Hematopoietic multipotent progenitor cell treated with erythropoietin and hydrocortisone succinate and interleukin-3 and kit ligand, for 15 days (in vitro differentiated cells): ENCODE results near the gene ABHD2.
A peak's percentile ranks its signal among the peaks of the same experiment; 100 is the strongest.

Source experiments
- DNase-seq: peaks from one replicate; pipeline ENCODE4 v3.0.0-alpha.2; 2015; ENCODE audit warnings: low spot score

Gene ABHD2

DNA sequence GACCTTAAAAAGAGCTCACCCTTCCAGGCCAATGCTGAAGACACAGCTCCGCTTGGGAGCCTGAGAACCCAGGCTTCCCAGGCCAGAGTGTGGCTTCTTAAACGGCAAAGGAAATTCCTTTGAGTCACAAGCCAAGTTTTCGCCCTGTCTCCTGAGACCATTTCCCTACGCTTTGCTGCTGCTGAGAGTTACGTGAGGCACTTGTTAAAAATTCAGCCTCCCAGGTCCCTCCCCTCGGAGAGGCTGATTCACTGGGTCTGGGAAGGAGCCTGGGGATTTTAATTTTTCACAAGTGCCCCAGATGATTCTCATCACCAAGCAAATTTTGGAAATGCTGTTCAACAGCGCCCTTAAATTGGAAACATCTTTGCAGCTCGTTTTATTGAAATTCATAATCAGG, 107.6 kb downstream of the ABHD2 start:
- DNase-seq: no peak

DNA sequence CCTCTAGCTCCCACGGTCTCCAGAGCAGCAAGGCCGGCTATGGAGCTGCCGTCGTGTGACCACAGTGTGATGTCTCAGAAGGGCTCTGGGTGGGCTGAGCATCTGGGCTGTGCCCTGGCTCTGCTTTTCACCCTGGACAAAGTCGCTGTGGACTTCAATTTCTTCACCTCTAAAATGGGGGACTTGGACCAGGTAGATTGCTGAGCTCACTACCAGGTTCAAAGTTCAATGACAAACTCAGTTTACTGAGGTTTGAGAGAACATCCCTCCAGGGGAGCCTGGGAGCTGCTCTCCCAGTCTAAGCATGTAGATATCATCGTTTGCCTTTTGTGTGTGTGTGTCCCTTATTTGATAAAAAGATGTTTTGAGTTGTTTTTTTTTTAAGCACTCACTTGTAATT, 108.0 kb downstream of the ABHD2 start:
- no peak for DNase-seq

DNA sequence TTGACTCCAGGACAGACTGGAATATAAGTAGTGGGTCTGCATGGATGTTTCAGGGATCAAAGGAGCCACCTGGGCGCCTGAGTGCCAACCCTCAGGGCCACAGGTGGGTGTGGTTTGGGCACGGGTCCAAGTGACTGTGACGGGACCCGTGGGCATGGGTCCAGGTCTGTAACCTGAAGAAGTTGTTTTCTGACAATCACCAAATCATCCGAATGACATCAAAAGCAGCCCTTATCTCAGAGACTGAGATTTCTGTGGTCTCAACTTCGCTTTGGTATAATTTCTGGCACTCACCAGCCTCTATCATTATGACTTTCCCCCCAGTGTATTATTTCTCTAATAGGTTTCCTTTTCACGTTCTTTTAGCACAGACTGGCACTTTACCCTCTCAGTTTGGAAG, 108.7 kb downstream of the ABHD2 start:
- peak; percentile 13 for DNase-seq

DNA sequence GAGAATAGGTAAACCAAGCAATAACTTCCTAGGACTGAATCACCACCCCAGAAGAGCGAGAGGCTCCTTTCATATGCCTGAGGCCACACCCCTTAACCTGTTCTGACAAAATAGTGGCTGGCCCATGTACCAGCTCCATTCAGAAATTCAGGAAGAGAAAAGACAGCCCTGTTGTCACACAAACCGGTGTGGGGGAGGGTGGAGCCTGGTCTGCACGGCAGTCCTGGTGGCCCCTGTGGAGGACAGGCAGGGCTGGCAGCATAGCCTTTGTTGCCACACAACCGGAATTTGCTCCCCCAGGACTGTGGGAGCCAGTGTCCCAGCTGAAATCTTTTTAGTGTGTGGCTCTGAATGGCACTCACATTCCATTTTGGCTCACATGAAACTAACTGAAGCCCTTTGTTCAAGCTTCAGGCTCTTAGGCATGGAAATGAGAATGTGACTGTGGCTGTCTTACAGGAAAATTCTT, 109.3 kb downstream of the ABHD2 start:
- DNase-seq: no peak

DNA sequence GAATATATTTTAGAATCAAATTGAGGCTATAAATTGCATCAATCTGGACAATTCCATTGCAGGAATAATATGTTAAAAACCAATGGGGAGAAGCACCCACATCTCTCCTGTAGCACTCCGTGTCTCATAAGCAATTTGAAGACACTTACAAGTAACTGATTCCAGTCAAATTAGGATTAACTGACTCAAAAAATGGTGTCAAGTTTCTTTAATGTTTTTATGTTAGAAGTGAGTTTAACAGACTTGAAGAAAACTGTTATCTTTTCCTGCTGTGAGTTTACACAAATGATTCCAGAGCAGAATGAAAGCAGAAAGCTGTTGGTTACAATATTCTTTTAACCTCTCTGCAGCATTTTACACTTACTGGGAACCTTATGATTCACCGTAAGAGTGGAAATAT, 109.9 kb downstream of the ABHD2 start:
- DNase-seq: no peak

DNA sequence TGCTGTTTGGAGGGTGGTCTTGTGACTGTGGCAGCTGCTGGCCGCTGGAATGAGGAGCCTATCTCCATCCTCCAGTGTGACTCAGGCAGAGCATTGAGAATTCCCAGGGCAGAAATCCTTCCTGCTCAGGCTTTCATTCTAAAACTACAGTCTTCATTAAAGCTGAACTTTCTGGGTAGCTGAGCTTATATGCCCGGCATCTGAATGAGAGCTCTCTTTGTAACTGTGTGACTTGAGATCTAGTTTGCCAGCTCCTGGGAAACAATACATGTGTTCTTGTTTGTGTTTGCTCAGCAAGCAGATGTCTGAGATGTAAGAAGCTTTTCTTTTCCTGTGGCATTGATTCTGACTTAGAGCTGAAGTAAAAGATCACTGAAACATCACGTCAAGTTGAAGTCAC, 110.7 kb downstream of the ABHD2 start:
- no peak for DNase-seq

DNA sequence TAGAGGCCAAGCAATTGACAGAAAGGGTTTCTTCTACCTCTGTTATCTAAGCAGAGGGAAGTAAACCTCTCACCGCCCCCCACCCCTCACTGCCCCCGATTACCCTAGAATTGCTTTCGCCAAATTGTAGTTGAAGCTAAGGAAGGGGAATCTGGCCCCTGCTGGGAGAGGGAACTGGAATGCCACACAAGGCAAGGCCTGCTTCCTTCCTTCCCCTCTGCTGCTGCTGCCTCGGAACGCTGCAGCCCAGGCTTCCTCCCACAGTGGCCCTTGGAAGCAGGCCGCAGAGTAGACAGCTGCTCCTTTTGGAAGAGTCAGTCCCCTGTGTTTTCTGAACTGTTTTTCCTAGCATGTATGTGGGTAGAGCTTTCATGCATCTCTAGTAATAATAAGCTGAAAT, 111.5 kb downstream of the ABHD2 start:
- DNase-seq: no peak

DNA sequence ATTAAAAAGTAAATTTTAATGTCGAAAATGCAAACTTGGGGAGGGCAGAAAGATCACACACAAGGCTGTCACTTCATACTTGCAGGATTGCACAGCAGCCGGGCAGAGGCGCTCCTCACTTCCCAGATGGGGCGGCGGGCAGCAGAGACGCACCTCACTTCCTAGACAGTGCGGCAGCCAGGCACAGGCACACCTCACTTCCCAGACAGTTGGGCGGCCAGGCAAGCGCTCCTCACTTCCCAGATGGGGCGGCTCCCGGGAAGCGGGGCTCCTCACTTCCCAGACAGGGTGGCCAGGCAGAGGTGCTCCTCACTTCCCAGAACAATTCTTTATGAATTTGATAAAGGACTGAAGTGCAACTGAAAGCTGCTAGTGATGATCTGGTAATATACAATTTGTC, 111.9 kb downstream of the ABHD2 start:
- DNase-seq: no peak

DNA sequence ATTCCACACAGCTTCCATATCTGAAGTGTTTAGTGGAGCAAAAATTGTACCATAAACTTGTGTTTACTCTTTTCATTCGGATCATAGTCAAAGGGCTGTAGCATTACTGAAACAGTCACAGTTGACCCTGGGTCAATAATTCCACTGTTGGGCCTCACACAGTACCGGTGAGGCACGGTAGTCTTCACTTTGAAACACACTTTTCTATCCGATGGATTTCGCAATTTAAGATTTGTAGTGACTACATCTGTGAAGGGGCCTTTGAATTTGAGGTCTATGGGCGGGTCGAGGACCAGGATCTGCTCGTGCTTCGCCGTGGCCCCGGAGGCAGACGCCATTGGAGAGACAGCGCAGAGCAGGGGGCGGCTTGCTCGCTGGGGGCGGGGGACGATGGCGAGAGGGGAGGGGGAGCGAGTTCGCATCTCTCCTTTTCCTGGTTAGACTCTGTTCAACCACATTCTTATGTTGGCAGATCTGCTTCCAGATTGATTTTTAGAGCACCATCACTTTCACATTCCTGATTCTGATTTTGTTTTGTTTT, 113.3 kb downstream of the ABHD2 start:
- no peak for DNase-seq

DNA sequence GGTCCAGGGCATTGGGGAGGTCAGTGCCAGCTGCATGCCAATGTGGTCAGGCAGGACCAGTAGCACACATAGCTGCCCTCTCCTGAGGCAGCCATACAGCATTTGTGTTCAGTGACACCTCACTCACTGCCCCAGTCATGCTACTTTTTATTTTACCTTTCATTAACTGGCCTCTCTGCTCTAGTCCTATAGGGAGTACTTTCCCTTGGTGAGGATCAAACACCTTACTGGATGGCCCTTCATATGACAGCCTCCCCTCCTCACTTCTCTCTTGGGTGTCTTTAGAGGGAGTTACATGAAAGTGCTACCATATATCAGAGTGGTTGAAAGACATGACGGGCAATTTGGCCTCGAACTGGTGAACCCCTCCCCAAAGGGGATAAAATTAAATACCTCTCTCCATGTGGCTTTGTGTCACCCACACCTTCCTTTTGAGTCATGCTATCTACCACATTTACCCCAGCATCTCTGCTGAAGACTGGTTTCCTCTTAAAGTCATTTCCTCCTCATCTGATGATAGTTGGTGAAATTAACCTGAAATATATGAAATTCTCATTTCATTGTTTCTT, 115.5 kb downstream of the ABHD2 start:
- no peak for DNase-seq

DNA sequence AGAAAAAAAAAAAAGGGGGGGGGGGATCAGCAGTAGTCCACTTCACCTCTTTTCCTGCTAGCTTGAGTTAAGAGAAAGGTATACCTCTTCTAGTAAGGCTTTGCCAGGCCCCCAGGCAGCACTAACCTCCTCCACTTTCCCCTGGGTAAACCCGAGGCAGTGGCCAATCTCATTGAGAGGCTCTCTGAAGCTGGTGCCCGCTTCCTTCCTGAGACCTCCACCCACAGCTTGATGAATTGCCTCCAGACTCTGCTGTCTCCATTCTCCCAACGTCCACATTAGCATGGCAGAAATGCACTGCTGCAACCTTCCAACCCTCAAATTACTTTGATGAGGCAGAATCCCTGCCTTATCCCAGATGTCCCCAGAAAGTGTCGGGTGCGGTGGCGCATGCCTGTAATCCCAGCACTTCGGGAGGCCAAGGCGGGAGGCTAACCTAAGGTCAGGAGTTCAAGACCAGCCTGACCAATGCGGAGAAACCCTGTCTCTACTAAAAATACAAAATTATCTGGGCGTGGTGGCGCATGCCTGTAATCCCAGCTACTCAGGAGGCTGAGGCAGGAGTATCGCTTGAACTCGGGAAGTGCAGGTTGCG, 117.8 kb downstream of the ABHD2 start:
- no peak for DNase-seq

DNA sequence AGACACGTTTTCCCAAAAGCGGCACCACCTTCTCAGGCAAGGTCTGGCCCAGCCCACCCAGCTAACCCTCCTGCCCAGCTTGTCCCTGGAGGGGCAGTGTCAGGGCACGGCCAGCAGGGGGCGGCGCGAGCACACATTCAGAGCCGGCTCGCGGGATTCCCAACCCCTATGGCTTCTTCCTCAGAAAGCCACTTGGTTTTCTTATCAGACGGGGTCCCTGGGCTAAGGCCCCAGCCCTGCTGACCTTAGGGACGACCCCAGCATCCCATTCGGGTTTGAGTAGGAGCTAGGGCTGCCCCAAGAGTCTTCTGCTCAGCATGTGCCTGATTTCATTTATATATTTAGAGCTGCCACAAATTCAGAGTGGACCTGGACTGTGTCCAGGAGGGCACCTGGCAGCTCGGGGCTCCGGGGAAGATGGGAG, 118.7 kb downstream of the ABHD2 start:
- peak; percentile 69 for DNase-seq

DNA sequence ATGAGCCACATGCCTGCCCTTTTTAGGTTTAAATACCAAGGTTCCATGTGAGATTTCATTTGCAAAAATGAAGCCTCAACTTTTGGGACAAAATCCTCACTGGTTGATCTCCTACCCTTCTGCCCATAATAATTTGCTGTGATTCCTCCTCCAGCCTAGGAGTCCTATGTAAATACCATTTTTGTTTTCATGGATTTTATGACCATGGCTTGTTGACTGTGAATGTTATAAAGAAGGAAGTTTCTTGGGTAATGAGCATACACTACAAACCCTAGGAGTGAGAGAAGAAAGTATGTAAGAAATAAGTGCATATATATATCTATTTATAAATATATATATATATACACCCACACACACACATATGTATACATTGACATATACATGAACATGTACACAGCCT, 120.0 kb downstream of the ABHD2 start:
- DNase-seq: no peak

DNA sequence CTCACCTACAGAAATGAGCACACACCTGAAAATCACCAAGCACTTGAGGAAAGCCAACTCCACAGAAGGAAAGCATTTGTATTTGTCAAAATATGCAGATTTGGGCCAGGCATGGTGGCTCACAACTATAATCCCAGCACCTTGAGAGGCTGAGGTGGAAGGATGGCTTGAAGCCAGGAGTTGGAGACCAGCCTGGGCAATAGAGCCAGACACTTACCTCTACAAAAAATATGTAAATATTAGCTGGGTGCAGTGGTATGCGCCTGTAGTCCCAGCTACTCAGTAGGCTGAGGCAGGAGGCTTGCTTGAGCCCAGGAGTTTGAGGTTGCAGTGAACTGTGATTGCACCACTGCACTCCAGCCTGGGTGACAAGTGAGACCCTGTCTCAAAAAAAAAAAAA, 120.8 kb downstream of the ABHD2 start:
- no peak for DNase-seq

DNA sequence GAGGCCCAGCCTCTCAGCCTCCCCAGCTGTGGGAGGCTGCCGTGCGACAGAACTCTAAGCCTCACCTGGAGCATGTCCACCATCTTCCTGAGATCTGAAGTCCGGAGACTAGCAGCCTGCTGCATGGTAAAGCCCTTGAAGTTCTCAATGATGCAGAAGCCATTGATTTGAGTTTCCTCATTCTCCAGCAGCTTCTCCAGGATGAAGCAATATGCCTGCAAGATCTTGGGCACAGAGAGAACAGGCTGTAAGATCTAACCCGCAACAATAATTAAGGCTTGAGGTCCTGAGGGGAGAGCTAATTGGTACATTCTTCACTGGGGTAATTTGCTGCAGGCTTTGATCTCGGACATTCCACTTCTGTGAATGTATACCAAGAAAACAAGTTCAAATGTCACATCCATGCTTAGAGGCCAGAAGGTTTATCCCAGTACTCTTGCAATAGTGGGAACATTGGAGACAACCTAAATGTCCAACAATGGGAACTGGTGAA, 123.5 kb downstream of the ABHD2 start:
- no peak for DNase-seq

DNA sequence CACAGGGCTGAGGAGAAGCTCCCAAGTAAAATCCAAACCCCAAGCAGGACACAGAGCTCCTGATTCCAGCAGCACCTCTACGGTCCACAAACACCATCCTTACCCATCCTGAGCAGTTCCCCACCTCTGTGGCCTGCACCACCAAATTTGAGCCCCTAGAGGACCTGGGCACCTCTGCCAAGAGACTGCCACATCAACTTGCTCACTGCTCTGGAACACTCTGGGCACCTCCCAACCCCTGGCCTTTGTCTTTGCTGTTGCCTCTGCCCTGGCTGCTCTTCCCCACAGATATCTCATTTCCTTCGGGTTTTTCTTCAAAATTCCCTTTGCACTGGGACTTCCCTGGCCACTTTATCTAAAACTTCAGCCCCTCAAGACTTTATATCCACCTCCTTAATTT, 127.4 kb downstream of the ABHD2 start:
- DNase-seq: no peak

DNA sequence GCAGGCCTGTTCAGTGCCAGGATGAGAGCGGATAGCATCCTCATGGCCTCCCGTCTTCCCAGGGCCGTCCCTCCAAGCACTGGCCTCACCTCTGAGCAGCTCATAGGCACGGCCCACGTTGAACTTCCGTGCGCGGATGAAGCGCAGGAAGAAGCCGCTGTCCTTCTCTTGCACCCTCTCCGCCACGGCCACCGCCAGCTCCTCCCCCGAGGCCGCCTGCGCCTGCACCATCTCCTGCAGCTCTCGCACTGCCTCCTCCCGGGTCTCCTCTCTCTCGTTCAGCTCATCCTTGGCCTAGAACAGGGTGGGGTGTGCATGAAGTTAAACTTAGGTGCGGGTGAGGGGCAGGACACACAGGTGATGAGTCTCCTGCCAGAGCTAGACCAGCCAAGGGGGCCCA, 128.8 kb downstream of the ABHD2 start:
- DNase-seq: no peak

DNA sequence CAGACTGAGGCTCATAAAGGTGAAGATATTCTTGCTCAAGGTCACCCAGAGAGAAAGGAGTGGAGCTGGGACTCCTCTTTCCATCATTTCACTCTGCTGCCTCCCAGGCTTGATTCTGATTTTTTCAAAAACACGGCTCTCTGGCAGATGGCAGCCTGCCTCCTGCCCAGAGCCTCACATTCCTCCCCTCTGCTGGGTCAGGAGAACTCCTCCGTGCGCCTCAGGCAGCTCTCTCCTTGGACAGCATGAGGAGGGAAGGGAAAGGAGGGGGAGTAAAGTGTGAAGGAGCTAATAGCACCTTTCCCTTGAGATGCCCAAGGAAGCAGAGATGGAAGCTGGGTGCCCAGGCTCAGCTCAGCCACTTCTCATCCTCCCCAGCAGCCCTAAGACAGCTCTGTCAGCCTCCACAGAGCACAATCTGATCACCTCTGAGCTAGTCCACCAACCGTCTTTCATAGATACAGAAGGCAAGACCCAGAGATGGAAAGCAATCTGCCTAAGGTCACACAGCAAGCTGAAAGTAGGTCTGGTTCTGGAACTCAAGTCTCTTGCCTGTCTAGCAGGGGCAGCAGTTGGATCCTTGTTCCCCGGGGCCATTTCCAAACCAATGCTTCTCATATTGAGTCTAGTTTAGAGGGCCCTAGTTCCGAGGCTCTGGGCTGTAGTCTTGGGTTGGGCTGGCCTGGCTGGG, 129.6 kb downstream of the ABHD2 start:
- DNase-seq: no peak

DNA sequence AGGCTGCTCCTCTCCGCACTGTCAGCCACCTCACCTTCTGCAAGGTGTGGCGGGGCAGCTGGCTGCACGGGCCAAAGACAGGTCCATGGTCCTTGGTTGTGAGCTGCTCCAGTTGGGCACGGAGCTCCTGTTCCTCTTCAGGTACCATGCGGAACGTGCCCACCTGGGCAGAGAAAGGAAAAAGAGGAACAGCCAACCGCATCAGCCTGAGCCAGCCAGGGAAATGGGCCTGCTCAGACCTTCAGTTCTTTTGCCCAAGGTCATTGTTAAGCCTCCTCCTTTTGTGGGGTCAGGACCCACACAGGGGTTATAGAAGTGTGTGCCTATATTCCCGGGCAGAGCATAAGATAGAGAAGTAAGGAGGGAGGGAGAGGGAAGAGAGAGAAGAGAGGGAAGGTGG, 130.3 kb downstream of the ABHD2 start:
- no peak for DNase-seq

DNA sequence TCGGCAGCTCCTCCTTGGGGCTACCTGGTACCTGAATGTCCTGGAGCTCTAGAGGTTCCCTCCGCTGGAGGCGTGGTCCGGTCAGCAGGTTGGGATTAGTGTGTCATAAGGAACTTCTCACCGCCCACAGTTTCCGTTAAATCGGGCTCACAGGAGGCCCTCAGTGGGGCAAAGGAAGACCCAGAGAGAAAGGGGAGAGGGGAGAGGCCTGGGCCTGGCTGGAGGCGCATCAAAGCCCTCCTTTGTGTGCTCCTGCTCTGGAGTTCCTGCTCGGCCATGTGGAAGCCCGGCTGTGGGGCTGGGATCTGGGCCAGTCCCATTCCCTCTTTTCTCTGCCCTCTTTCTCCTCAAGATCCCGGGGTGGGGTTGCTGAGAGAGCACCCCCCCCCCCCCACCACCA, 133.3 kb downstream of the ABHD2 start, which contains the start of gene RLBP1:
Gene RLBP1, minus strand, starts transcription at position 37 of the 400 bp plus-strand sequence. CDS start 2,604 bp downstream, outside the sequence.
- no peak for DNase-seq

DNA sequence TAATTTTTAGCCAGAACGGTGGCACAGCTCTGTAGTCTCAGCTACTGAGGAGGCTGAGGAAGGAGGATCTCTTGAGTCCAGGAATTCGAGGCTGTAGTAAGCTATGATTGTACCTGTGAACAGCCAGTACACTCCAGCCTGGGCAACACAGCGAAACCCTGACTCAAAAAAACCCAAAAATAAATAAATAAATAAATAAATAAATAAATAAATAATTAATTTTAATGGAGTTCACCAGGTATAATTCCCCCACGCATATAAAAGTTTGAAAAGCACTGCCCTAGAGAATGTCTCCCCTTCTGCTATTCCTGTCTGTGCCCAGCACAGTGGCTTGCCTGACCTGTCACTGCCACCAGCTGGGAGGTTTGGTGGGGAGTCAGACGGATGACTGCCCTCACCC, 137.3 kb downstream of the ABHD2 start:
- no peak for DNase-seq

DNA sequence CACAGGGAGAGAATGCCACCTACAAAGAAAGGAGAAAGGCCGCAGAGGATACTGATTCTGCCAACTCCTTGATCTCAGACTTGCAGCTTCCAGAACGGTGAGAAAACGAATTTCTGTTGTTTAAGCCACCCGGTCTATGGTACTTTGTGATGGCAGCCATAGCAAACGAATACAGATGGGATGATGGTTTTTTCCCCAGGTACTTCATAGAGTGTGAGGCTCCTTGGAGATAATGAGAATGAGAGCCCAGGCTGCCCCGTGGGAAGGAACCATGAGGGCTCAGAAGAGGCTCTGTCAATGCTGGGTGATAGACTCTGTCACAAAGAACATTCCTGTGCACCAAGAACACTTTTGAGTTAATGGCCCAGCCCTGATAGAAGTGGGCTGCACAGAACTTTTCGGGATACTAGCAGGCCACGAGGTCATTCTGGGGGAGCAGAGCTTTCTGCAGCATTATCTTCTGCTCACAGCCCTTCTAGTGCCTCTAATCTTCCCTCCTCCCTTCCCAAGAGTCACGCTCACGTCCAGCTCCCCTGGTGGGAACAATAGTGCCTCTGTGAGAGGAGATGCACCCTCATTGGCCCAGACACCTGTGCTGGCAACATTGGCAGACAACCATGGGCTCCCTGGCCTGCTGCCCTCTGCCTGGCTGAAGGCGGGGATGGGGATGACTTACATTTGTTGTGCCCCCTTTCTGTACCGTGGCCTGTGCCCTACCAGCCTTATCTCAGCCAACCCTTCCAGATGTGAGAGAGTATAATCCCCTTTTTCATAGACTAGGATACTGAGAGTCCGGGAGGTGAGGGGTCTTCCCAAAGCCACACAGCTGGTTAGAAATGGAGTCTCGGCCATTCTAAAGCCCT, 138.3 kb downstream of the ABHD2 start:
- peak; percentile 46 for DNase-seq
